Karpas-422 (cell line): Measurements from ENCODE around the gene CLEC7A. TPM values are rescaled to one million over a fixed set of nuclear protein-coding genes. Genes with fewer than 3 reads are reported as not detected.

ENCODE experiments used
- DNase-seq: peaks from one replicate; pipeline ENCODE4 v3.0.0-alpha.2; 2015
- H2AFZ ChIP-seq: fragments of 200-600 bp; sonication (generic); 2 replicates; pipeline ENCODE4 v1.6.1; 2014; ENCODE audit warnings: antibody characterized with exemption, low read length, mixed read lengths
- H3K27ac ChIP-seq: fragments of 200-600 bp; sonication (generic); 2 replicates; pipeline ENCODE4 v1.5.1; 2014; ENCODE audit warnings: mild to moderate bottlenecking, low read length, moderate library complexity
- H3K27me3 ChIP-seq: fragments of 200-600 bp; sonication (generic); 2 replicates; pipeline ENCODE4 v1.6.1; 2014; ENCODE audit warnings: low read length, mixed read lengths
- H3K36me3 ChIP-seq: fragments of 200-600 bp; sonication (generic); 2 replicates; pipeline ENCODE4 v1.6.1; 2014; ENCODE audit warnings: low read length, mixed read lengths; ENCODE audit not compliant: insufficient read depth
- H3K4me1 ChIP-seq: fragments of 200-600 bp; sonication (generic); 2 replicates; pipeline ENCODE4 v1.6.1; 2014; ENCODE audit warnings: mild to moderate bottlenecking, low read length, mixed read lengths
- H3K4me2 ChIP-seq: fragments of 200-600 bp; sonication (generic); 2 replicates; pipeline ENCODE4 v1.6.1; 2014; ENCODE audit warnings: low read length, low read depth, mild to moderate bottlenecking; ENCODE audit not compliant: poor library complexity, severe bottlenecking
- H3K4me3 ChIP-seq: fragments of 200-600 bp; sonication (generic); 2 replicates; pipeline ENCODE4 v1.5.1; 2014; ENCODE audit warnings: mild to moderate bottlenecking, antibody characterized with exemption, low read length, mixed read lengths
- H3K79me2 ChIP-seq: fragments of 200-600 bp; sonication (generic); 2 replicates; pipeline ENCODE4 v1.6.1; 2014; ENCODE audit warnings: mild to moderate bottlenecking, low read length, mixed read lengths
- H3K9ac ChIP-seq: fragments of 200-600 bp; sonication (generic); 2 replicates; pipeline ENCODE4 v1.6.0; 2014; ENCODE audit warnings: low read length
- H3K9me2 ChIP-seq: fragments of 200-600 bp; sonication (generic), shearing (Covaris generic); replicated peaks from 2 replicates; pipeline ENCODE4 v1.6.0; 2014; ENCODE audit warnings: mild to moderate bottlenecking, low read length, moderate library complexity; ENCODE audit not compliant: insufficient read depth
- H3K9me3 ChIP-seq: fragments of 300-700, 200-600 bp; sonication (generic); 2 replicates; pipeline ENCODE4 v1.6.1; 2014; ENCODE audit warnings: low read length, mixed read lengths
- H4K20me1 ChIP-seq: fragments of 200-600 bp; sonication (generic); 2 replicates; pipeline ENCODE4 v1.6.1; 2014; ENCODE audit warnings: mild to moderate bottlenecking, antibody characterized with exemption, low read length, low read depth; ENCODE audit not compliant: insufficient read depth
- total RNA-seq: library from RNA; depleted of rRNA; stranded (reverse); fragments of >200 nt; shearing (Covaris generic); gene quantifications from 2 replicates; pipeline ENCODE4 v1.2.3, GENCODE V29; 2014; ENCODE audit warnings: low replicate concordance; rRNA removed

Gene CLEC7A
- total RNA-seq: not detected in 2 replicates

DNA sequence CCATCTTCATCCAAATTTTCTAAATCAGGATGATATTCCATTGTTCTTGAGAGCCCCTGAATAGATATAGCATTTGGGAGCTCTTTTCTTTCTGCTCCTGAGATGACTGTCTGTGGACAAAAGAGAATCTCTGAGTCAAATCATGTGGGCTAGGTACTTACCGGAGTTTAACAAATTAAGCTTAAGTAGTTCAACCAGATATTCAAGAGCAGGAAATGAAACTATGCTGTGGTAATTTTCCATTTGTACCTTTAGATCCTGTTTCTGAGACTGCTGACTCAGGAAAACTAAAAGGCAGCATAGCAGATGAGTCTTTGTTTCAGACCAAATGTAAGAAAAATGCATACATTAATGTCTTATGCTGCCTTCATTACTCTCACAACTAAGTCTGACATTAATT is at the start of gene CLEC7A:
Gene CLEC7A (minus strand): TSS at position 158 of the 400 bp plus-strand sequence. CDS start 117 bp downstream, at position 41.
- Histone ChIP-seq H3K27ac (no peak within 1 kb of the TSS), H3K4me1 (peaks cover 24% of the 10 kb centered on the region), H3K36me3 (no peaks in the 10 kb centered on the region), H3K9me3 (no peaks in the 10 kb centered on the region), H3K79me2 (no peaks in the 10 kb centered on the region), H4K20me1 (no peaks in the 10 kb centered on the region), H3K9ac (no peak within 1 kb of the TSS), H3K4me2 (peak within 1 kb of the TSS; percentile 47), H2AFZ (no peak within 1 kb of the TSS), H3K9me2 (no peaks in the 10 kb centered on the region), H3K4me3 (no peak within 1 kb of the TSS), H3K27me3 (no peaks in the 10 kb centered on the region)
- DNase-seq: peak; percentile 75

DNA sequence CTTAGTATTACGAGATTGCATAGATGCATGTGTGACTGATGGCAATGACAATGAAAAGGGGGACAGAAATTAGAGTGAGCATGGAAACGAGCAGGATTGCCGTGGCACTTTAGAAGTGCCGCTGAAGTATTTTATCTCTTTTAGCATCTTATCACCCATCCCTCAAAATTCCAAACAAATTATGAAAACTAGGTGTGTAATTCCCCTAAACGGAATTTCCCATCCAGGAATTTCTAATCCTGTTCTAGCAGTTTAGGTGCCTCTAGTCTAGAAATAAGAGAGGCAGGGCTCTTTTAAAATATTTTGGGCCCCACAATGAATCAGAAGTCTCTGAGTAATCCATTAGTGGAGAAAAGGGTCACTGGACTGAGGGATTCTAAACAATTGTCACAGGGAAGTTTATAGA is 49.8 kb upstream of the CLEC7A start:
- no peak overlapping the region for H3K4me3 ChIP-seq
- H2AFZ ChIP-seq: no peak overlapping the region
- H3K27me3 ChIP-seq: no peaks in the 10 kb centered on the region
- no peaks in the 10 kb centered on the region for H4K20me1 ChIP-seq
- H3K36me3 ChIP-seq: no peaks in the 10 kb centered on the region
- H3K79me2 ChIP-seq: no peaks in the 10 kb centered on the region
- H3K9me3 ChIP-seq: no peaks in the 10 kb centered on the region
- H3K4me2 ChIP-seq: no peak overlapping the region
- DNase-seq: no peak
- no peaks in the 10 kb centered on the region for H3K9me2 ChIP-seq
- no peak overlapping the region for H3K27ac ChIP-seq
- no peak overlapping the region for H3K9ac ChIP-seq
- no peaks in the 10 kb centered on the region for H3K4me1 ChIP-seq

DNA sequence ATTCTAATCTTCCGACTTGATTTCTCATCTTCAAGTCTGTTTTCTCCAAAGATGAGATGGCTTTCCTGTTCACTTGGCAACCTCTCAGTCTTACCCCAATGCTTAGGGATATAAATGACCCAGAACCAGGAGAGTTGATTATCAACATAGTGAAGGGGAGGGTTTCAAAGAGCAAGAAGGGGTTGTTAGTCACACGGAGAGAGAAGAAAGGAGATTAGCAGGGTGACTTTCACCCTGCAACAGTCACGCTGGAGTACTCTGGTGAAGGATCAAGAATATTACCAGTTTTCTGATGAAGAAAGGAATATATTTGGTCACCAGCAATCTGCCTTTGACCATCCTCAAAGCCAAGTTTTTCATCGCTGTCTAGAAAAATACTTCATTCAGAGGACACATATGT is 48.8 kb upstream of the CLEC7A start, which contains the start of gene TMEM52B:
Gene TMEM52B (plus strand): TSS at position 212 of the 400 bp plus-strand sequence. CDS start 543 bp downstream, outside the sequence.
- no peak within 1 kb of the TSS for H3K4me2 ChIP-seq
- no peaks in the 10 kb centered on the region for H3K27me3 ChIP-seq
- H4K20me1 ChIP-seq: no peaks in the 10 kb centered on the region
- H3K36me3 ChIP-seq: no peaks in the 10 kb centered on the region
- no peak within 1 kb of the TSS for H3K9ac ChIP-seq
- no peak within 1 kb of the TSS for H3K4me3 ChIP-seq
- H3K4me1 ChIP-seq: no peaks in the 10 kb centered on the region
- H3K9me2 ChIP-seq: no peaks in the 10 kb centered on the region
- H3K9me3 ChIP-seq: no peaks in the 10 kb centered on the region
- H3K79me2 ChIP-seq: no peaks in the 10 kb centered on the region
- no peak within 1 kb of the TSS for H3K27ac ChIP-seq
- H2AFZ ChIP-seq: no peak within 1 kb of the TSS
- no peak for DNase-seq

DNA sequence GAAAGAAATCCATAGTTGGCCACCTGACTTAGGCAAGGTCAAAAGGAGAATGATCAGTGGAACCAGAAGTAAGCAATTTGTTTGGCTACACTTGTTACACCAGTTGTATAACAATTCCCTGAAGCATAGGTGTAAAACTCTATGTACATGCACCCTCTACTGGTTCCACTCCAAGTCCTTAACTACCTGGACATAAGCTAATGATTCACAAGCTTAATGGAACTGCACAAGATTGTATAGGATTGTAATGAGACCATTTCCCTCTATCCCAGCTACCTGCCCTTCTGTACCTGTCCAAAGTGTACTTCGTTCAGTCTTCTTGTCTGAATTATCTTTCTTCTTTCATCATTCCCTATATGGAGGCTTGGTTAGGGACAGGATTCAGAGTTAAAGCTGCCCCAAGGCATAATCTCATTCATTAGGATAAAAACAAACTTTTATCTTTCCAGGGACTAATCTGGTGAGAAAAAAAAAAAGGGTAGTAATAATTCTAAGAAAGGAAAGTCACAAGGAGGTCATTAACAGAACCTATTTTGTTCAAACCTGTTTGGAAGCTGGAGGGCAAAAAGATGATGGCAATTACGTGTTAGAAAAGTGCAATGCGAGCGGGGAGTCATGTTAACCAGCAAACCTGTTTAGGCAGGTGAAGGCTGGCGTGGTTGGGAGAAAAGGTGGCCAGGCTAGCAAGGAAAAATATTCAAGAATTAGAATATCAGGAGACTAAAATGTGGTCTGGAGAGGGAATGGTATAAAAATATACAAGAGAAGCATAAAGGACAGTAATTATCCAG is 46.0 kb upstream of the CLEC7A start:
- no peak for DNase-seq
- H3K27me3 ChIP-seq: no peaks in the 10 kb centered on the region
- H2AFZ ChIP-seq: no peak overlapping the region
- H3K9ac ChIP-seq: no peak overlapping the region
- no peak overlapping the region for H3K27ac ChIP-seq
- no peak overlapping the region for H3K4me3 ChIP-seq
- no peaks in the 10 kb centered on the region for H3K4me1 ChIP-seq
- no peaks in the 10 kb centered on the region for H3K9me3 ChIP-seq
- H3K79me2 ChIP-seq: no peaks in the 10 kb centered on the region
- no peaks in the 10 kb centered on the region for H4K20me1 ChIP-seq
- no peaks in the 10 kb centered on the region for H3K36me3 ChIP-seq
- H3K4me2 ChIP-seq: no peak overlapping the region
- H3K9me2 ChIP-seq: no peaks in the 10 kb centered on the region

DNA sequence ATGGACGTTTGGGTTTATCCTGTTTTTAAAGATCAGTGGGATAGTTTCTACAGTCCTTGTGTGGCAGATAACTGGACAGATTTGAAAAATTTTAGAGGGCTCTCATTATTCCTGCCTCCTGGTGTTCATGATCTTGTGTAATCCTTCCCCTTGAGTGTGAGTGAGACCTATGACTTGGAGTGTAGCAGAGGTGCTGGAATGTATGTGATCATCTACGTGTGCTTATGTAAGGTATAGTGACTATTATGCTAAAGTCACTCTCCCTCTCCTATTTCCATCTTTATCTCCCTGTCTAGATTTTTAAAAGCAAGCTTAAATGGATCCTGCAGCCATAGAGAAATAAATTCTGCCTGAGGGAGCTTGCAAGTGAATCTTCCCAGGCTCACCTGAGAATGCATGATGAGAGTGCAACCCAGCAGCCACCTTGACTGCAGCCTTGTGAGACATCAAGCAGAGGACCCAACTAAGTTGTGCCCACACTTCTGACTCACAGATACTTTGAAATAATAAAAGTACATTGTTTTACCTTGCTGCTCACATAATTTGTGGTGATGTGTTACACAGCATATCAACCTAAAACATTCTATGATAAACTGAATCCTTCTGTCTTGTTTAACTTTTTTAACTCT is 45.1 kb upstream of the CLEC7A start:
- H3K9ac ChIP-seq: no peak overlapping the region
- DNase-seq: no peak
- H3K4me2 ChIP-seq: no peak overlapping the region
- H3K9me2 ChIP-seq: no peaks in the 10 kb centered on the region
- peaks cover 2% of the 10 kb centered on the region for H3K4me1 ChIP-seq
- no peak overlapping the region for H3K27ac ChIP-seq
- H3K27me3 ChIP-seq: no peaks in the 10 kb centered on the region
- H4K20me1 ChIP-seq: no peaks in the 10 kb centered on the region
- no peak overlapping the region for H3K4me3 ChIP-seq
- H3K36me3 ChIP-seq: no peaks in the 10 kb centered on the region
- no peaks in the 10 kb centered on the region for H3K79me2 ChIP-seq
- H2AFZ ChIP-seq: no peak overlapping the region
- no peaks in the 10 kb centered on the region for H3K9me3 ChIP-seq

DNA sequence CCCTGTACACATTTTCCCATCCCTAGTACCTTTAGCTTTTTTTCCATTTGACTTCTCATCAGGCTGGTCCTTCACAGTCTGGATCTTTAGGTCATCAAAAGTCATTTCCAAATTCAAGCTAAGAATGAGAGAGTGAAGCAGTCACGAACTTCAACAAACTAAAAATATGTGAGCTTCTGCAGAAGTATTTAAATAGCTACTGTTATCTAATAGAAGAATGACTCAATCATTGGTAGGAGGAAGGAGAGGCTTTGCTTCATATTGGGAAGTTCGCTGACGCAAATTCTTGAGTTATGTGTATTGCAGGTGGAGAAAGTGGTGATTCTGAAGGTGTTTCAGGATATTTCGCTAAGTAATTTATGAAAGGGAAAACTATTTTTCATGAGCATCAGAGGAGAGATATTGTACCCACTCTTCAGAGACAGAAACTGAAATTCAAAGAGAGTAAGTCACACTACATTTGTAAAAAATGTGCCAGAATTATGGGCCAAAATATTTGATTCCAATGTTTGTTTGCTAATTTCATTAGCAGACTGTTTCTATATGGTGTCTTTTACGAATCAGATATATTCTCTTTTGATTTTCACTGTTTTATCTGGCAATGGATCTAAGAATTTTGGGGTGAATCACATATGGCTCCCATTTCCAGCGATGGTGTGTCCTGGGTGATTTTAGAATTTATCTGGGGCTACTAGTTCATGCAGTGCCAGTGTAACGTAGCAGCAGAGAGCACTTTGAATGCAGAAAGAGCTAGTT is 42.2 kb upstream of the CLEC7A start, which contains the start of gene OLR1:
Gene OLR1 (minus strand): TSS at position 160 of the 756 bp plus-strand sequence. CDS start 55 bp downstream, at position 105.
- Histone ChIP-seq H3K79me2 (no peaks in the 10 kb centered on the region), H3K4me3 (no peak within 1 kb of the TSS), H3K9me3 (no peaks in the 10 kb centered on the region), H3K9ac (no peak within 1 kb of the TSS), H4K20me1 (no peaks in the 10 kb centered on the region), H3K36me3 (no peaks in the 10 kb centered on the region), H3K9me2 (no peaks in the 10 kb centered on the region), H3K4me2 (no peak within 1 kb of the TSS), H3K27me3 (no peaks in the 10 kb centered on the region), H2AFZ (no peak within 1 kb of the TSS), H3K27ac (no peak within 1 kb of the TSS), H3K4me1 (peaks cover 7% of the 10 kb centered on the region)
- DNase-seq: no peak

DNA sequence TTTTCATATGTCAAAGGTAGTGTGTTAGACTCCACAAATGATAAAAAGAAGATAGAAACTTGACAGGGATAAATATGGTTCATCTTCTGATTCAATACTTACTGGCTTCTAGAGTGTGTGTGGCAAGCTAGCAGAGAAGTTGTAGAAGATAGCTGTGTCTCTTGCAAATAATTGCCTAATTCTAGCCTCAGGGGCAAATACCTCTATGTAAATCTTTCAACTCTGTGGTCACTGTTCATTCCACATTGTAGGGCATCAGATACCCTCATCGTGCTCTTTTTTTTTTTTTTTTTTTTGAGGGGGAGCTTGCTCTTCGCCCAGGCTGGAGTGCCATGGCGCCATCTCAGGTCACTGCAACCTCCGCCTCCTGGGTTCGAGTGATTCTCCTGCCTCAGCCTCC is 40.2 kb upstream of the CLEC7A start:
- Histone ChIP-seq H3K4me2 (no peak overlapping the region), H4K20me1 (no peaks in the 10 kb centered on the region), H3K9ac (no peak overlapping the region), H3K27ac (no peak overlapping the region), H3K36me3 (no peaks in the 10 kb centered on the region), H3K9me2 (no peaks in the 10 kb centered on the region), H3K27me3 (no peaks in the 10 kb centered on the region), H2AFZ (no peak overlapping the region), H3K4me1 (peaks cover 7% of the 10 kb centered on the region), H3K79me2 (no peaks in the 10 kb centered on the region), H3K9me3 (no peaks in the 10 kb centered on the region), H3K4me3 (no peak overlapping the region)
- DNase-seq: no peak

DNA sequence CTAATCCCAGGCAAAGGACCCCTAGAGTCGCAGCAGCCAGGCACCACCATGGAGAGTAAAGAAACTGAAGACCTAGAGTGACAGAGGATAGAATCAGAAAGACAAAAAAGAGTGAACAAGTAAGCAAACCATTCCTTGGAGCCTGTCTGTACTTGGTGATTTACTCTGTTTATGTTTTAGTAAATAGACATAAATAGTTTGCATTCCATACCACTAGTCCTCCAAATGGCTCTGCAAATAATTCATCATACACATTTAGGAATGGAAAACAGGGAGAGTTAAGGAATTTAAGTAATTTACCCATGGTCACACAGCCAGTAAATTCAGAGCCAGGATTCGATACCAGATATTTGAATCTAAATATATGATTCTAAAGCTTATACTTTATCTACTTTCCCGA is 39.1 kb upstream of the CLEC7A start:
- Histone ChIP-seq H3K9me3 (no peaks in the 10 kb centered on the region), H3K4me3 (no peak overlapping the region), H3K4me1 (peaks cover 7% of the 10 kb centered on the region), H2AFZ (no peak overlapping the region), H3K27ac (no peak overlapping the region), H3K36me3 (no peaks in the 10 kb centered on the region), H3K27me3 (no peaks in the 10 kb centered on the region), H3K4me2 (no peak overlapping the region), H3K79me2 (no peaks in the 10 kb centered on the region), H4K20me1 (no peaks in the 10 kb centered on the region), H3K9ac (no peak overlapping the region), H3K9me2 (no peaks in the 10 kb centered on the region)
- no peak for DNase-seq
